SH-SY5Y (cell line): ENCODE measurements around the gene PBOV1.

Experiments used
- GATA2 ChIP-seq: IDR thresholded peaks from 2 replicates; pipeline ENCODE4 v1.6.1; 2011; ENCODE audit warnings: mild to moderate bottlenecking, low read depth, low read length
- GATA3 ChIP-seq: IDR thresholded peaks from 2 replicates; pipeline ENCODE4 v1.6.1; 2011; ENCODE audit warnings: low read depth, mild to moderate bottlenecking, low read length, moderate library complexity

DNA sequence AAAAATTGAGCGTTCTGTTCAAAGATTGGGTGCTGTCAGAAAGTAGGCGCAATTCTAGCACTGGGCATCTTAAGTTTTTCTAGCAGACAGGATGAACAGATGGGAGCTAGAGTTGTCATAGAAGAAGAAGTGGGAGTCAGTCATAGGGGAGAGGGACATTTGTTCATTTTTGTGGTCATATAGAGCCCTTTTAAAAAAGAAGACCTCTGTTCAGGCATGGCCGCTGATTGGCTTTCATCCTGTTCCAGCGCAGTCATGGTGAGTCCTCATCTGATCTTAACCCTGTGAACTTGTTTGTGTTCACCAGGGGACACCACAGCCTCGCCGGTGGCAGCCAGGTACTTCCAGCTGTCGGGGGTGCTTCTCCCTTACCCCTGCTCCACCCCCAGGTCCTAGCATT lies 29.7 kb upstream of the PBOV1 start:
- no peak for TF ChIP-seq GATA2
- no peak for TF ChIP-seq GATA3
